Neutrophil (primary cell): ENCODE data around the gene LRRC8E.
A peak's percentile ranks its signal among the peaks of the same experiment; 100 is the strongest.

Source experiments
- H3K27ac ChIP-seq: fragments of 200-600 bp; sonication (generic); 2 replicates; pipeline ENCODE4 v1.5.1; 2016; ENCODE audit warnings: mild to moderate bottlenecking, moderate library complexity
- H3K27me3 ChIP-seq: fragments of 200-600 bp; sonication (generic); 2 replicates; pipeline ENCODE4 v1.6.0; 2016; ENCODE audit warnings: mild to moderate bottlenecking
- H3K36me3 ChIP-seq: fragments of 200-600 bp; sonication (generic); 2 replicates; pipeline ENCODE4 v1.5.1; 2017
- H3K4me1 ChIP-seq, 2 experiments: fragments of 200-600 bp in 1 of 2; sonication (generic) in 1 of 2; 1 replicate in 1 of 2; 2 replicates in 1 of 2; pipeline versions ENCODE4 v1.5.1 to v1.6.1; 2013 to 2016; ENCODE audit warnings: low read depth in 1 of 2, low read length in 1 of 2, mild to moderate bottlenecking in 1 of 2, moderate library complexity in 1 of 2; ENCODE audit not compliant: control insufficient read depth in 1 of 2, insufficient read depth in 1 of 2
- H3K4me3 ChIP-seq, 2 experiments: fragments of 200-600 bp in 1 of 2; sonication (generic) in 1 of 2; 1 replicate in 1 of 2; 2 replicates in 1 of 2; pipeline ENCODE4 v1.5.1; 2013 to 2016; ENCODE audit warnings: low read depth in 1 of 2, low read length in 1 of 2, mild to moderate bottlenecking in 1 of 2, moderate library complexity in 1 of 2
- H3K9me3 ChIP-seq: fragments of 200-600 bp; sonication (generic); 2 replicates; pipeline ENCODE4 v1.5.1; 2016
- TF ChIP-seq, protein P1 (sequence below): fragments of 200-600 bp; sonication (generic); IDR thresholded peaks from 2 replicates; pipeline ENCODE4 v1.5.1; 2016; ENCODE audit warnings: antibody characterized with exemption

LRRC8E gene

DNA sequence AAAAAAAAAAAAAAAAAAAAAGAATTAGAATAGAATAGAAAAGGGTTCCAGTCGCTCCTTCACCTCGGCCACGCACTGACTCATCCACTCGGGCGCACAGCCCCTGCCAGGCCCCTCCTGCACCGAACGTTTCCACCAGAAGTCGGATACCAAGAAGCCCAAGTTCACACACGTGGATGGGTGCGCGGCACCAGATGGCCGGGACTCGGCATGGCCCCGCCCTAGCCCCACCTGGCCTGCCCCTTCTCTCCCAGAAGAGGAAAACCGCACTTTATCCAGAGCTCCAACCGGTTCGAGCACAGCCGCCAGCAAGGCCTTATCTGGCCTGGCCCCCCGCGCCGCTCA lies 20.0 kb upstream of the LRRC8E start:
- Histone ChIP-seq H3K9me3 (no peaks in the 10 kb centered on the region), H3K4me1 (peaks cover 33 to 39% of the 10 kb centered on the region in 2 experiments), H3K27me3 (peaks cover 94% of the 10 kb centered on the region), H3K4me3 (peak overlapping the region in 1 of 2 experiments; percentile 66), H3K36me3 (no peaks in the 10 kb centered on the region), H3K27ac (no peak overlapping the region)
- TF ChIP-seq, protein P1, sequence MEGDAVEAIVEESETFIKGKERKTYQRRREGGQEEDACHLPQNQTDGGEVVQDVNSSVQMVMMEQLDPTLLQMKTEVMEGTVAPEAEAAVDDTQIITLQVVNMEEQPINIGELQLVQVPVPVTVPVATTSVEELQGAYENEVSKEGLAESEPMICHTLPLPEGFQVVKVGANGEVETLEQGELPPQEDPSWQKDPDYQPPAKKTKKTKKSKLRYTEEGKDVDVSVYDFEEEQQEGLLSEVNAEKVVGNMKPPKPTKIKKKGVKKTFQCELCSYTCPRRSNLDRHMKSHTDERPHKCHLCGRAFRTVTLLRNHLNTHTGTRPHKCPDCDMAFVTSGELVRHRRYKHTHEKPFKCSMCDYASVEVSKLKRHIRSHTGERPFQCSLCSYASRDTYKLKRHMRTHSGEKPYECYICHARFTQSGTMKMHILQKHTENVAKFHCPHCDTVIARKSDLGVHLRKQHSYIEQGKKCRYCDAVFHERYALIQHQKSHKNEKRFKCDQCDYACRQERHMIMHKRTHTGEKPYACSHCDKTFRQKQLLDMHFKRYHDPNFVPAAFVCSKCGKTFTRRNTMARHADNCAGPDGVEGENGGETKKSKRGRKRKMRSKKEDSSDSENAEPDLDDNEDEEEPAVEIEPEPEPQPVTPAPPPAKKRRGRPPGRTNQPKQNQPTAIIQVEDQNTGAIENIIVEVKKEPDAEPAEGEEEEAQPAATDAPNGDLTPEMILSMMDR, result no peak

DNA sequence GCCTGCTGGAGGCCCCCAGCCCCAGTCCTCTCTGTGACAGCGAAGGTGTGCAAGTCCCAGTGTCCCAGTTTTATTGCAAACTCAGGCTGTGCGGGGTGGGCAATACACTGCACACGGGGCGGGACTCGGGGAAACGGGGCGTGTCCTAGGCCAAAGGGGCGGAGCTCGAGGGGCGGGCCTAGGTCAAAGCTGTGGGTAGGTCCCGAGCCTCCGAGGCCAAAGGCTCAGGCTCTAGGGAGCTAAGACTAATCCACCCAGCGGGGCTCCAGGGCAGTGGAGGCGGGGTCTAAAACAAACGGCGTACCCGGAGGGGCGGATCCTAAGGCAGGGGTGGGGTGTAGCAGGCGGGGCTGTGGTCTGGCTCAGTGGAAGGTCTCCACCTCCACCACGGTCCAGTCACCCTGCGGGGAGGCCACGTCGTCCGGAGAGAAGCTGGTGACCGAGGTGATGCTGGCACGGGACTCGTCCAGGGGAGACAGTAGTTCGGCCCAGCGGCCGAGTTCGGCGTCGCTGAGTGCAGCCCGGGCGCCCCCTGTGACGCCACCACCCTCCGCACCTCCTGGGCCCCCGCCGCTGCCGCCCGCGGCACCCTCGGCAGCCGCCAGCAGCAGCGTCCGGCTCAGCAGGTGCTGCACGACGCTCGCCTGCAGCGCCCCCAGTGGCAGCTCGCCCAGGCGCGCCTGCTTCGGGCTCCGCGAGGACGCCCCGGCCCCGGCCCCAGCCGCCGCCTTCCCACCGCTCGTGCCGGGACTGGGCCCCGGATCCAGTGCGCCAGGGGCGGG lies 19.4 kb upstream of the LRRC8E start:
- TF ChIP-seq, protein P1, result peak; percentile 86
- H3K27me3 ChIP-seq, result peaks cover 94% of the 10 kb centered on the region
- peak overlapping the region; percentile 41 for H3K27ac ChIP-seq
- peaks cover 33 to 39% of the 10 kb centered on the region in 2 experiments for H3K4me1 ChIP-seq
- no peaks in the 10 kb centered on the region for H3K9me3 ChIP-seq
- H3K36me3 ChIP-seq, result no peaks in the 10 kb centered on the region
- H3K4me3 ChIP-seq, result peak overlapping the region; percentile 42 to 66

DNA sequence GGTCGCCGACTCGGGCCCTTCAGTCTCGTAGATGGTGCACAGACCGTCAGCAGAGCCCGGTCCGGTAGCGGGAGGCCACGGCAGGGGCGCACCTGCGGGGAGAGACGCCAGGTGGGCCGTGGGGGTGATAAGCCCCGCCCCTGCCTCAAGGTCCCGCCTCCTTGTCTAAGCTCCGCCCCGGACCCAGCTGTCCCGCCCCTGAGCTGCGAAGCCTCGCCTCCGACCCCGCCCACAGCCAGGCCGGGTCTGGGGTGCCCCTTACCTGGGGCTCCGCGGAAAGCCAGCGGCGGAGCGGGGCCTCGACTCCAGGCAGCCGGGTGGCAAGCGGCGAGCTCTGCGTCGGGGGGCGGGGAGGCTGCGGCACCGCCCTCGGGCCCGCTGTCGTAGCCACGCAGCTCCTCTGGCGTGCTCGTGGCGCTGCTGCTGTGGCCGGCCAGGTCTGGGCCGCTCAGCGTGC lies 18.8 kb upstream of the LRRC8E start:
- peak overlapping the region; percentile 41 for H3K27ac ChIP-seq
- H3K4me1 ChIP-seq, result peaks cover 33 to 39% of the 10 kb centered on the region in 2 experiments
- H3K36me3 ChIP-seq, result no peaks in the 10 kb centered on the region
- peaks cover 94% of the 10 kb centered on the region for H3K27me3 ChIP-seq
- H3K4me3 ChIP-seq, result peak overlapping the region; percentile 42 to 66
- TF ChIP-seq, protein P1, result no peak
- H3K9me3 ChIP-seq, result no peaks in the 10 kb centered on the region

DNA sequence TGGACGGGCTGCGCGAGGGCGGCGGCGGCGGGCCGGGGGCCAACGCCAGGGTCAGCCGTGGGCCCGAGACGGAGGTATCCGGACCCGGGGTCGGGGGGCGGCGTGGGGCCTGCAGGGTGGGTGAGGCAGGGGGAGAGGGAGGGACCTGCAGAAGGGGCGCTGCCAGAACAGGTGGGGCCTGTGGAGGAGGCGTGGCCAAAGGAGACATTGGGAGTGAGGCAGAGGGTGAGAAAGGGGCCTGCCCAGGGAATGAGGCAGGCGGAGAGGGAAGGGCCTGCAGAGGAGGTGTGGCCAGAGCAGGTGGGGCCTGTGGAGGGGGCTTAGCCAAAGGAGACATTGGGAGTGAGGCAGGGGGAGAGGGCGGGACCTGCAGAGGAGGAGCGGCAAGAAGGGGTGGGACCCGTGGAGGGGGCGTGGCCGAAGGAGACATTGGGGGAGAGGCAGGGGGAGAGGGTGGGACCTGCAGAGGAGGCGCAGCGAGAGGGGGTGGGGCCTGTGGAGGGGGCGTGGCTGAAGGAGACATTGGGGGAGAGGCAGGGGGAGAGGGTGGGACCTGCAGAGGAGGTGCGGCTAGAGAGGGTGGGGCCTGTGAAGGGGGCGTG lies 18.3 kb upstream of the LRRC8E start:
- Histone ChIP-seq H3K36me3 (no peaks in the 10 kb centered on the region), H3K4me3 (peak overlapping the region; percentile 42 to 66), H3K4me1 (peaks cover 33 to 39% of the 10 kb centered on the region in 2 experiments), H3K9me3 (no peaks in the 10 kb centered on the region), H3K27me3 (peaks cover 94% of the 10 kb centered on the region), H3K27ac (peak overlapping the region; percentile 41)
- TF ChIP-seq, protein P1, result no peak

DNA sequence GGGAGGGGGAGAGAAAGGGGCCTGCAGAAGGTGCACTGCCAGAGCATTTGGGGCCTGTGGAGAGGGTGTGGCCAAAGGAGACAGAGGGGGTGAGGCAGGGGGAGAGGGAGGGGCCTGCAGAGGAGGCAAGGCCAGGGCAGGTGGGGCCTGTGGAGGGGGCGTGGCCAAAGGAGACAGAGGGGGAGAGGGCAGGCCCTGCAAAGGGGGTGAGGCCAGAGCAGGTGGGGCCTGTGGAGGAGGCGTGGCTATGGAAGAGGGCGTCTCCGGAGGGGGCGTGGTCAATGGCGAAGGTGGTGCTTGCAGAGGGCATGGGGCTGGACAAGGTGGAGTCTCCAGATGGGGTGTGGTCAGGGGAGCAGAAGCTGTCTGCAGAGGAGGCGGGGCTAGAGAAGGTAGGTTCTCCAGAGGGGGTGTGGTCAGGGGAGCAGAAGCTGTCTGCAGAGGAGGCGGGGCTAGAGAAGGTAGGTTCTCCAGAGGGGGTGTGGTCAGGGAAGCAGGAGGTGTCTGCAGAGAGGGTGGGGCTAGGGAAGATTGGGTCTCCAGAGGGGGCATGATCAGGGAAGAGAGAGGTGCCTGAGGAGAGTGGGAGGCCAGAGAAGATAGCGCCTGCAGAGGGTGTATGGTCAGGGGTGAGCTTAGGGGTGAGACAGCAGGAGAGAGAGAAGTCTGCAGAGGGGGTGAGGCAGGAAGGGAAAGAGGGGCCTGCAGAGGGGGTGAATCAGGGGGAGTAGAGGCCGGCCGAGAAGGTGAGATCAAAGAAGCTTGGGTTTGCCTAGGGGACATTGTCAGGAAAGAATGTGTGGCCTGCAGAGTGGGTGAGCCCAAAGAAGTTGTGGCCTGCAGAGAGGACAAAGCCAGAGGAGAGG lies 17.5 kb upstream of the LRRC8E start:
- Histone ChIP-seq H3K36me3 (no peaks in the 10 kb centered on the region), H3K4me3 (no peak overlapping the region)

More for the DNA sequence above, 17.5 kb upstream of the LRRC8E start:
- Histone ChIP-seq H3K27me3 (peaks cover 94% of the 10 kb centered on the region), H3K9me3 (no peaks in the 10 kb centered on the region), H3K4me1 (peaks cover 33 to 39% of the 10 kb centered on the region in 2 experiments), H3K27ac (no peak overlapping the region)
- TF ChIP-seq, protein P1, result no peak
